Activated CD4-positive, alpha-beta memory T cell treated with anti-CD3 and anti-CD28 coated beads, Interleukin-2, amount 10 ng/mL, durations not matched to agents 7 days and 5 days (primary cell): Measurements from ENCODE around the gene GSK3B. TPM values are rescaled to one million over a fixed set of nuclear protein-coding genes. Genes with fewer than 3 reads are reported as not detected.

Source experiments
- CTCF ChIA-PET: fragments of 350-600 bp; sonication (Branson Sonifier 250); formaldehyde crosslinking; loops from one replicate; lab custom pipeline; 2021; ENCODE audit warnings: antibody characterized with exemption, inconsistent platforms; lab: Charles Lee
- POLR2A ChIA-PET: fragments of 350-600 bp; sonication (Branson Sonifier 250); formaldehyde crosslinking; loops from one replicate; lab custom pipeline; 2021; ENCODE audit warnings: antibody characterized with exemption; lab: Charles Lee
- DNase-seq: peaks from one replicate; pipeline ENCODE4 v3.0.0-alpha.2; 2020
- H3K27ac Mint-ChIP-seq: one replicate; pipeline ENCODE4 v1.8.0; 2021; ENCODE audit warnings: mild to moderate bottlenecking, mixed read lengths
- H3K27me3 Mint-ChIP-seq: one replicate; pipeline ENCODE4 v1.8.0; 2021; ENCODE audit warnings: mixed read lengths
- H3K36me3 Mint-ChIP-seq: one replicate; pipeline ENCODE4 v1.8.0; 2021; ENCODE audit warnings: low read depth, mixed read lengths
- H3K4me1 Mint-ChIP-seq: one replicate; pipeline ENCODE4 v1.8.0; 2021; ENCODE audit warnings: mixed read lengths
- H3K4me3 Mint-ChIP-seq: one replicate; pipeline ENCODE4 v1.8.0; 2021; ENCODE audit warnings: mild to moderate bottlenecking, mixed read lengths
- H3K9me3 Mint-ChIP-seq: one replicate; pipeline ENCODE4 v1.8.0; 2021; ENCODE audit warnings: mixed read lengths
- total RNA-seq, 2 experiments: library from RNA; stranded (reverse); gene quantifications; one replicate each; pipeline ENCODE4 v1.2.3, GENCODE V29; 2021

GSK3B gene
- total RNA-seq, 2 experiments from 2014 or later, result 35.6 to 37.2 TPM

GRCh38 chr3:119933207-119933606 lies 161.0 kb downstream of the GSK3B start:
- Mint-ChIP-seq H3K9me3 (no peaks in the 10 kb centered on the region), H3K27ac (no peak overlapping the region), H3K4me3 (no peak overlapping the region), H3K27me3 (no peaks in the 10 kb centered on the region), H3K4me1 (peaks cover 17% of the 10 kb centered on the region), H3K36me3 (peaks cover 3% of the 10 kb centered on the region)
- no peak for DNase-seq
- ChIA-PET POLR2A (no interaction called here), CTCF (no interaction called here)

GRCh38 chr3:119930286-119930685 lies 164.0 kb downstream of the GSK3B start:
- no peaks in the 10 kb centered on the region for H3K4me1 Mint-ChIP-seq
- no peak overlapping the region for H3K27ac Mint-ChIP-seq
- no peaks in the 10 kb centered on the region for H3K36me3 Mint-ChIP-seq
- no peak for DNase-seq
- H3K27me3 Mint-ChIP-seq, result no peaks in the 10 kb centered on the region
- H3K4me3 Mint-ChIP-seq, result no peak overlapping the region
- CTCF ChIA-PET, result no interaction called here
- H3K9me3 Mint-ChIP-seq, result no peaks in the 10 kb centered on the region
- POLR2A ChIA-PET, result no interaction called here

GRCh38 chr3:119927190-119927589 lies 167.1 kb downstream of the GSK3B start:
- H3K9me3 Mint-ChIP-seq, result no peaks in the 10 kb centered on the region
- no peak overlapping the region for H3K4me3 Mint-ChIP-seq
- no peak overlapping the region for H3K27ac Mint-ChIP-seq
- DNase-seq, result no peak
- POLR2A ChIA-PET, result no interaction called here
- H3K36me3 Mint-ChIP-seq, result no peaks in the 10 kb centered on the region
- H3K4me1 Mint-ChIP-seq, result no peaks in the 10 kb centered on the region
- CTCF ChIA-PET, result no interaction called here
- no peaks in the 10 kb centered on the region for H3K27me3 Mint-ChIP-seq

- Mint-ChIP-seq H3K27me3 (no peaks in the 10 kb centered on the region), H3K36me3 (peaks cover 15% of the 10 kb centered on the region), H3K9me3 (no peaks in the 10 kb centered on the region), H3K4me1 (peaks cover 1% of the 10 kb centered on the region), H3K27ac (no peak overlapping the region), H3K4me3 (no peak overlapping the region)
- no peak for DNase-seq
- ChIA-PET POLR2A (no interaction called here), CTCF (no interaction called here)
Measured at GRCh38 chr3:119924111-119925094, 169.8 kb downstream of the GSK3B start.

- Mint-ChIP-seq H3K27me3 (no peaks in the 10 kb centered on the region), H3K36me3 (peaks cover 25% of the 10 kb centered on the region), H3K4me1 (peaks cover 5% of the 10 kb centered on the region), H3K4me3 (no peak overlapping the region), H3K27ac (no peak overlapping the region), H3K9me3 (no peaks in the 10 kb centered on the region)
- DNase-seq, result no peak
- ChIA-PET CTCF (no interaction called here), POLR2A (no interaction called here)
Measured at GRCh38 chr3:119918992-119919933, 175.0 kb downstream of the GSK3B start.

GRCh38 chr3:119913021-119913420 lies 181.2 kb downstream of the GSK3B start:
- POLR2A ChIA-PET, result no interaction called here
- CTCF ChIA-PET, result no interaction called here
- DNase-seq, result no peak
- no peak overlapping the region for H3K4me3 Mint-ChIP-seq
- no peaks in the 10 kb centered on the region for H3K9me3 Mint-ChIP-seq
- no peak overlapping the region for H3K27ac Mint-ChIP-seq
- H3K4me1 Mint-ChIP-seq, result peaks cover 9% of the 10 kb centered on the region
- H3K27me3 Mint-ChIP-seq, result no peaks in the 10 kb centered on the region
- peaks cover 45% of the 10 kb centered on the region for H3K36me3 Mint-ChIP-seq

GRCh38 chr3:119912220-119912619 lies 182.0 kb downstream of the GSK3B start:
- H3K9me3 Mint-ChIP-seq, result no peaks in the 10 kb centered on the region
- H3K36me3 Mint-ChIP-seq, result peaks cover 47% of the 10 kb centered on the region
- no peaks in the 10 kb centered on the region for H3K27me3 Mint-ChIP-seq
- peaks cover 9% of the 10 kb centered on the region for H3K4me1 Mint-ChIP-seq
- POLR2A ChIA-PET, result interaction anchor here (1.4 kb wide), 1 partner anchor 183 kb away, joined by 7 read pairs; the partner anchor contains the start of gene GSK3B
- CTCF ChIA-PET, result no interaction called here
- no peak for DNase-seq
- H3K4me3 Mint-ChIP-seq, result no peak overlapping the region
- no peak overlapping the region for H3K27ac Mint-ChIP-seq

- POLR2A ChIA-PET, result interaction anchor here (1.4 kb wide), 1 partner anchor 183 kb away, joined by 7 read pairs; the partner anchor contains the start of gene GSK3B
- H3K4me1 Mint-ChIP-seq, result peaks cover 9% of the 10 kb centered on the region
- no peak overlapping the region for H3K27ac Mint-ChIP-seq
- no peaks in the 10 kb centered on the region for H3K9me3 Mint-ChIP-seq
- no peaks in the 10 kb centered on the region for H3K27me3 Mint-ChIP-seq
- CTCF ChIA-PET, result interaction anchor here (0.8 kb wide), 1 partner anchor 26 kb away, joined by 3 read pairs; no protein-coding TSS in a partner anchor
- H3K4me3 Mint-ChIP-seq, result no peak overlapping the region
- peaks cover 47% of the 10 kb centered on the region for H3K36me3 Mint-ChIP-seq
- DNase-seq, result no peak
Measured at GRCh38 chr3:119911748-119912147, 182.5 kb downstream of the GSK3B start.

GRCh38 chr3:119902061-119902460 lies 192.2 kb downstream of the GSK3B start:
- no peaks in the 10 kb centered on the region for H3K9me3 Mint-ChIP-seq
- POLR2A ChIA-PET, result no interaction called here
- H3K27me3 Mint-ChIP-seq, result no peaks in the 10 kb centered on the region
- H3K4me1 Mint-ChIP-seq, result no peaks in the 10 kb centered on the region
- CTCF ChIA-PET, result interaction anchor here (1.1 kb wide), 1 partner anchor 10 kb away, joined by 3 read pairs; no protein-coding TSS in a partner anchor
- H3K36me3 Mint-ChIP-seq, result peaks cover 9% of the 10 kb centered on the region
- H3K4me3 Mint-ChIP-seq, result no peak overlapping the region
- no peak for DNase-seq
- H3K27ac Mint-ChIP-seq, result no peak overlapping the region

GRCh38 chr3:119901148-119901547 lies 193.1 kb downstream of the GSK3B start:
- no peak overlapping the region for H3K27ac Mint-ChIP-seq
- H3K27me3 Mint-ChIP-seq, result no peaks in the 10 kb centered on the region
- POLR2A ChIA-PET, result no interaction called here
- H3K4me3 Mint-ChIP-seq, result no peak overlapping the region
- CTCF ChIA-PET, result interaction anchor here (1.1 kb wide), 1 partner anchor 9 kb away, joined by 3 read pairs; no protein-coding TSS in a partner anchor
- H3K36me3 Mint-ChIP-seq, result peaks cover 10% of the 10 kb centered on the region
- no peak for DNase-seq
- H3K4me1 Mint-ChIP-seq, result no peaks in the 10 kb centered on the region
- H3K9me3 Mint-ChIP-seq, result no peaks in the 10 kb centered on the region

GRCh38 chr3:119899192-119899511 lies 195.1 kb downstream of the GSK3B start:
- H3K9me3 Mint-ChIP-seq, result no peaks in the 10 kb centered on the region
- POLR2A ChIA-PET, result no interaction called here
- H3K4me1 Mint-ChIP-seq, result no peaks in the 10 kb centered on the region

GRCh38 chr3:119898478-119899191 lies 195.6 kb downstream of the GSK3B start:
- H3K27ac Mint-ChIP-seq, result no peak overlapping the region
- CTCF ChIA-PET, result interaction anchor here (1.1 kb wide), 1 partner anchor 519 kb away, joined by 3 read pairs; no protein-coding TSS in a partner anchor

More at GRCh38 chr3:119899192-119899511, 195.1 kb downstream of the GSK3B start:
- peaks cover 11% of the 10 kb centered on the region for H3K36me3 Mint-ChIP-seq
- CTCF ChIA-PET, result no interaction called here
- H3K27me3 Mint-ChIP-seq, result no peaks in the 10 kb centered on the region
- no peak overlapping the region for H3K4me3 Mint-ChIP-seq
- no peak for DNase-seq
- H3K27ac Mint-ChIP-seq, result no peak overlapping the region

More at GRCh38 chr3:119898478-119899191, 195.6 kb downstream of the GSK3B start:
- Mint-ChIP-seq H3K9me3 (no peaks in the 10 kb centered on the region), H3K4me3 (no peak overlapping the region), H3K36me3 (peaks cover 11% of the 10 kb centered on the region), H3K4me1 (no peaks in the 10 kb centered on the region), H3K27me3 (no peaks in the 10 kb centered on the region)
- POLR2A ChIA-PET, result no interaction called here
- DNase-seq, result no peak
